H1 (cell line): ENCODE results near the gene HHAT. TPM values are rescaled to one million over a fixed set of nuclear protein-coding genes. Genes with fewer than 3 reads are reported as not detected.

ENCODE experiments used
- CTCF ChIA-PET: fragments of 300-600 bp; sonication (Branson Sonifier 250); formaldehyde crosslinking; loops from one replicate; lab custom pipeline; 2021; ENCODE audit not compliant: partially characterized antibody; lab: Charles Lee
- POLR2A ChIA-PET: fragments of 300-600 bp; sonication (Branson Sonifier 250); formaldehyde crosslinking; loops from one replicate; lab custom pipeline; 2021; ENCODE audit warnings: inconsistent platforms; ENCODE audit not compliant: partially characterized antibody; lab: Charles Lee
- DNase-seq, 2 experiments: peaks; one replicate each; pipeline versions ENCODE4 v3.0.0 to v3.0.0-alpha.2; 2010 to 2022; ENCODE audit warnings: low spot score in 2 of 2, low read depth in 1 of 2, mixed read lengths in 1 of 2
- FAIRE-seq: peaks from 2 replicates; lab custom pipeline; 2011; peaks lifted over from hg19 to GRCh38; lab: Jason Lieb, UNC
- H2AFZ ChIP-seq: 2 replicates; pipeline ENCODE4 v1.8.1; 2012; ENCODE audit warnings: low read length, inconsistent platforms
- H2AK5ac ChIP-seq: 2 replicates; pipeline ENCODE4 v1.6.1; 2013; ENCODE audit warnings: low read depth, low read length
- H2BK120ac ChIP-seq: replicated peaks from 2 replicates; pipeline ENCODE3; 2013; ENCODE audit warnings: low read depth, low read length, inconsistent platforms
- H2BK12ac ChIP-seq: 2 replicates; pipeline ENCODE4 v1.6.1; 2013; ENCODE audit warnings: low read depth, low read length
- H2BK15ac ChIP-seq: 2 replicates; pipeline ENCODE4 v1.6.1; 2013; ENCODE audit warnings: low read length
- H2BK20ac ChIP-seq: 2 replicates; pipeline ENCODE4 v1.6.1; 2013; ENCODE audit warnings: low read length
- H2BK5ac ChIP-seq: 2 replicates; pipeline ENCODE4 v1.6.1; 2013; ENCODE audit warnings: low read depth, low read length
- H3K14ac ChIP-seq: 2 replicates; pipeline ENCODE4 v1.6.1; 2013; ENCODE audit warnings: inconsistent platforms; ENCODE audit not compliant: insufficient read length
- H3K18ac ChIP-seq: 2 replicates; pipeline ENCODE4 v1.6.1; 2013; ENCODE audit warnings: low read length; ENCODE audit errors: extremely low read depth
- H3K23ac ChIP-seq: 2 replicates; pipeline ENCODE4 v1.6.1; 2013; ENCODE audit warnings: inconsistent platforms; ENCODE audit not compliant: insufficient read length
- H3K23me2 ChIP-seq: 2 replicates; pipeline ENCODE4 v1.6.1; 2013; ENCODE audit warnings: low read depth, low read length
- H3K27ac ChIP-seq: 2 replicates; pipeline ENCODE4 v1.6.1; 2011; ENCODE audit warnings: low read depth, low read length, inconsistent platforms
- H3K27me3 ChIP-seq, 4 experiments: replicated peaks in 1 of 4; 1 replicate in 1 of 4; 2 replicates in 3 of 4; pipeline versions ENCODE4 v1.6.1 to v1.8.1; 2011 to 2013; ENCODE audit warnings: low read length in 3 of 4, mild to moderate bottlenecking in 3 of 4, inconsistent platforms in 2 of 4, mixed read lengths in 2 of 4, moderate library complexity in 1 of 4; ENCODE audit not compliant: control insufficient read depth in 3 of 4, insufficient read depth in 3 of 4; ENCODE audit errors: extremely low read depth in 1 of 4
- H3K36me3 ChIP-seq, 4 experiments: 2 replicates each; pipeline versions ENCODE4 v1.6.1 to v1.8.1; 2011 to 2013; ENCODE audit warnings: mild to moderate bottlenecking in 4 of 4, low read length in 3 of 4, moderate library complexity in 2 of 4, control low read depth in 1 of 4, inconsistent platforms in 1 of 4; ENCODE audit not compliant: insufficient read depth in 4 of 4, control insufficient read depth in 2 of 4
- H3K4ac ChIP-seq: replicated peaks from 2 replicates; pipeline ENCODE3; 2013; ENCODE audit warnings: low read length, low read depth, mixed read lengths, inconsistent platforms; ENCODE audit not compliant: insufficient read length
- H3K4me1 ChIP-seq, 4 experiments: replicated peaks in 1 of 4; 1 replicate in 1 of 4; 2 replicates in 3 of 4; pipeline versions ENCODE4 v1.6.1 to v1.8.1; 2011 to 2013; ENCODE audit warnings: low read length in 3 of 4, inconsistent platforms in 2 of 4, mixed read lengths in 1 of 4; ENCODE audit not compliant: insufficient read depth in 4 of 4, control insufficient read depth in 3 of 4
- H3K4me2 ChIP-seq, 2 experiments: 2 replicates each; pipeline versions ENCODE4 v1.6.1 to v1.8.1; 2011 to 2013; ENCODE audit warnings: low read depth in 2 of 2, low read length in 2 of 2, control low read depth in 1 of 2, inconsistent platforms in 1 of 2, mild to moderate bottlenecking in 1 of 2; ENCODE audit not compliant: insufficient read depth in 1 of 2
- H3K4me3 ChIP-seq, 4 experiments: fragments of 200-600, 300-600 bp in 1 of 4; sonication (generic), shearing (Covaris generic), sonication (Bioruptor Twin) in 1 of 4; 2 replicates each; pipeline versions ENCODE4 v1.5.1 to v1.8.1; 2011 to 2016; ENCODE audit warnings: low read length in 4 of 4, low read depth in 3 of 4, control low read depth in 2 of 4, inconsistent platforms in 2 of 4, mild to moderate bottlenecking in 2 of 4, mixed read lengths in 1 of 4, moderate library complexity in 1 of 4; ENCODE audit not compliant: insufficient read depth in 2 of 4; ENCODE audit errors: extremely low read depth in 1 of 4
- H3K56ac ChIP-seq: replicated peaks from 2 replicates; pipeline ENCODE3; 2013; ENCODE audit warnings: low read depth, mild to moderate bottlenecking, mixed read lengths, low read length, inconsistent platforms; ENCODE audit not compliant: insufficient read length
- H3K79me1 ChIP-seq: 2 replicates; pipeline ENCODE4 v1.6.1; 2013; ENCODE audit warnings: low read depth, low read length, control low read depth
- H3K79me2 ChIP-seq, 2 experiments: 2 replicates each; pipeline versions ENCODE4 v1.6.1 to v1.8.1; 2012 to 2013; ENCODE audit warnings: low read length in 2 of 2, mild to moderate bottlenecking in 2 of 2, inconsistent platforms in 1 of 2; ENCODE audit not compliant: insufficient read depth in 2 of 2, control insufficient read depth in 1 of 2
- H3K9ac ChIP-seq, 4 experiments: replicated peaks in 1 of 4; 1 replicate in 1 of 4; 2 replicates in 3 of 4; pipeline versions ENCODE4 v1.6.1 to v1.8.1; 2011 to 2013; ENCODE audit warnings: low read depth in 3 of 4, low read length in 3 of 4, control low read depth in 2 of 4, mild to moderate bottlenecking in 2 of 4, moderate library complexity in 2 of 4, inconsistent platforms in 1 of 4; ENCODE audit errors: extremely low read depth in 1 of 4
- H3K9me3 ChIP-seq, 2 experiments: 2 replicates each; pipeline versions ENCODE4 v1.6.1 to v1.8.1; 2012 to 2013; ENCODE audit warnings: mild to moderate bottlenecking in 2 of 2, moderate library complexity in 2 of 2, control low read depth in 1 of 2, inconsistent platforms in 1 of 2, low read depth in 1 of 2, low read length in 1 of 2, mixed read lengths in 1 of 2; ENCODE audit not compliant: insufficient read depth in 2 of 2
- H4K20me1 ChIP-seq, 2 experiments: replicated peaks in 1 of 2; 2 replicates each; pipeline versions ENCODE3 to v1.8.1; 2011 to 2013; ENCODE audit warnings: inconsistent platforms in 2 of 2, low read length in 2 of 2, mild to moderate bottlenecking in 1 of 2; ENCODE audit not compliant: insufficient read depth in 2 of 2, control insufficient read depth in 1 of 2
- H4K5ac ChIP-seq: 2 replicates; pipeline ENCODE4 v1.6.1; 2013; ENCODE audit warnings: low read length, low read depth, mixed read lengths, inconsistent platforms; ENCODE audit not compliant: insufficient read length
- H4K8ac ChIP-seq: 2 replicates; pipeline ENCODE4 v1.8.0; 2013; ENCODE audit warnings: mild to moderate bottlenecking, moderate library complexity, low read length, inconsistent platforms; ENCODE audit not compliant: insufficient read depth; ENCODE audit errors: extremely low read depth
- H4K91ac ChIP-seq: replicated peaks from 2 replicates; pipeline ENCODE3; 2013; ENCODE audit warnings: low read length, mixed read lengths, inconsistent platforms; ENCODE audit not compliant: insufficient read length
- BACH1 ChIP-seq: IDR thresholded peaks from 2 replicates; pipeline ENCODE4 v1.6.1; 2012; ENCODE audit warnings: low read length, improper control_type of control experiment
- CBX5 ChIP-seq: fragments of 300-800, 300-1000 bp; sonication (generic); IDR thresholded peaks from 2 replicates; pipeline ENCODE4 v1.7.1; 2016; ENCODE audit warnings: antibody characterized with exemption, low read length, low read depth
- CHD1 ChIP-seq: IDR thresholded peaks from 2 replicates; pipeline ENCODE4 v1.6.1; 2012; ENCODE audit warnings: low read depth, low read length, improper control_type of control experiment
- KDM4A ChIP-seq: IDR thresholded peaks from one replicate; pipeline ENCODE4 v1.7.1; 2012; ENCODE audit warnings: low read depth, mild to moderate bottlenecking, moderate library complexity, low read length, inconsistent platforms; ENCODE audit not compliant: severe bottlenecking
- POLR2A ChIP-seq, 2 experiments: IDR thresholded peaks; 1 replicate in 1 of 2; 2 replicates in 1 of 2; pipeline ENCODE4 v1.6.1; 2011; ENCODE audit warnings: low read depth in 2 of 2, low read length in 2 of 2, mild to moderate bottlenecking in 2 of 2; ENCODE audit errors: control extremely low read depth in 1 of 2
- POLR2AphosphoS5 ChIP-seq: IDR thresholded peaks from 2 replicates; pipeline ENCODE4 v1.6.1; 2011; ENCODE audit warnings: low read depth, low read length
- RFX5 ChIP-seq: IDR thresholded peaks from 2 replicates; pipeline ENCODE4 v1.6.1; 2011; ENCODE audit warnings: low read depth, low read length, improper control_type of control experiment, borderline replicate concordance
- SAP30 ChIP-seq: fragments of 300-600 bp; sonication (generic); IDR thresholded peaks from 2 replicates; pipeline ENCODE4 v1.7.1; 2012; ENCODE audit warnings: low read length, moderate library complexity, mild to moderate bottlenecking, inconsistent platforms; ENCODE audit not compliant: insufficient read depth, insufficient replicate concordance
- TEAD4 ChIP-seq: IDR thresholded peaks from 2 replicates; pipeline ENCODE4 v1.6.1; 2012; ENCODE audit warnings: low read depth, low read length, inconsistent platforms, mixed read lengths
- WGBS, 2 experiments: shearing (Covaris generic) in 1 of 2; methylation state at CpG; one replicate each; pipeline versions ENCODE4 v1.1.6 to v1.1.7; 2013 to 2015; ENCODE audit warnings: low lambda C conversion rate in 2 of 2, mixed read lengths in 2 of 2, inconsistent platforms in 1 of 2, low coverage in 1 of 2, missing lambda C conversion rate in 1 of 2; ENCODE audit not compliant: insufficient replicate concordance in 2 of 2, insufficient coverage in 1 of 2, insufficient read length in 1 of 2; ENCODE audit errors: extremely low coverage in 1 of 2, missing lambda C conversion rate in 1 of 2; 5-methylcytosine and 5-hydroxymethylcytosine counted together
- polyA plus RNA-seq, 7 experiments: library from polyadenylated mRNA; depleted of rRNA in 3 of 7; stranded (reverse) in 5 of 7; unstranded in 2 of 7; fragments of >200 nt in 5 of 7; fragments of 200-250 nt in 2 of 7; gene quantifications; 1 replicate in 5 of 7; 2 replicates in 1 of 7; 4 replicates in 1 of 7; pipeline versions ENCODE4 v1.2.1 to v1.2.3, GENCODE V29; 2011 to 2013; ENCODE audit warnings: missing spikeins in 2 of 7, mixed read lengths in 2 of 7
- total RNA-seq: library from RNA; stranded (reverse); fragmentation: NEBNext Ultra II Directional; extraction: Animal tissue kit (Norgen Biotek cat#: 25700); gene quantifications from 2 replicates; pipeline ENCODE4 v1.2.1, GENCODE V29; 2021
- TF ChIP-seq, protein P1 (sequence below): IDR thresholded peaks from 2 replicates; pipeline ENCODE4 v1.6.1; 2012; ENCODE audit warnings: low read length, inconsistent platforms

Gene HHAT
- total and polyA plus RNA-seq, 2 of the 8 experiments (the other 6 are each of a cell fraction or from before 2014, with no cell fraction given) = 0.15 to 0.51 TPM

DNA sequence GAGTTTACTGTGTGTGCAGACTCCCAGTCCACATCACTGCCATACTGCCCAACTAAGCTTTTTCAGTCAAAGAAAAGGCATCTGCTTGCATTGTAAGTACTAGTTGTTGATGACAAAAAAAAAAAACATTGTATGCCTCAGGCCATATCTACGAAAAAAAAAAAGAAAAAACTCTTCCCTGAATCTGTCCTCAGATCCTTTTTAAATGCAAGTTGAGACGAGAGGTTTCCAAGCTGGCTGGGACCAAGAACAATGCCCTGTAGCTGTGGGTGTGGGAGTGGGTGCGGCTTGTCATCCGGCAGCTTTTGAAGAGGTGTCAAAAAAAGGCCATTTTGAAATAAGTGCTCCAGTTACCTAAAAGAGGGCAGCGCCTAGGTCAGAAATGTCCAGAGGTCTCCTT lies 29.2 kb upstream of the HHAT start:
- no peaks in the 10 kb centered on the region for H3K79me2 ChIP-seq
- DNase-seq (no peak), FAIRE-seq (no peak)
- no peak overlapping the region for H4K5ac ChIP-seq
- H4K8ac ChIP-seq = no peak overlapping the region
- no peaks in the 10 kb centered on the region for H3K79me1 ChIP-seq
- H3K18ac ChIP-seq = no peak overlapping the region
- no peak overlapping the region for H2AFZ ChIP-seq
- no peak overlapping the region for H2BK120ac ChIP-seq
- ChIA-PET POLR2A (interaction anchor here (3.9 kb wide), 1 partner anchor 75 kb away, joined by 14 read pairs; no protein-coding TSS in a partner anchor), CTCF (interaction anchor here (0.6 to 4.7 kb wide), 8 partner anchors 12 to 551 kb away, joined by 3 to 43 read pairs (median 4); no protein-coding TSS in a partner anchor)
- no peaks in the 10 kb centered on the region for H3K9me3 ChIP-seq
- no peak overlapping the region for H3K14ac ChIP-seq
- no peak overlapping the region for H2BK5ac ChIP-seq
- H3K9ac ChIP-seq = no peak overlapping the region
- H4K91ac ChIP-seq = no peak overlapping the region
- H2AK5ac ChIP-seq = no peak overlapping the region
- no peaks in the 10 kb centered on the region for H4K20me1 ChIP-seq
- no peak overlapping the region for H3K4ac ChIP-seq
- H2BK20ac ChIP-seq = no peak overlapping the region
- no peaks in the 10 kb centered on the region for H3K23me2 ChIP-seq
- no peak overlapping the region for H2BK12ac ChIP-seq
- peaks cover 0 to 7% (median 3%) of the 10 kb centered on the region in 4 experiments; a peak in 3 of 7 replicates for H3K4me1 ChIP-seq
- no peak for TF ChIP-seq BACH1
- TF ChIP-seq POLR2A (IDR thresholded peaks at IDR 0.05; ENCODE audit: control extremely low read depth in 1 of 2, low read depth in 2 of 2, low read length in 2 of 2) = no peak
- TF ChIP-seq TEAD4 = no peak
- TF ChIP-seq RFX5 = no peak
- no peak for TF ChIP-seq SAP30
- TF ChIP-seq KDM4A = no peak
- TF ChIP-seq CBX5 = no peak
- no peak for TF ChIP-seq CHD1
- no peak for TF ChIP-seq POLR2AphosphoS5
- TF ChIP-seq, protein P1, sequence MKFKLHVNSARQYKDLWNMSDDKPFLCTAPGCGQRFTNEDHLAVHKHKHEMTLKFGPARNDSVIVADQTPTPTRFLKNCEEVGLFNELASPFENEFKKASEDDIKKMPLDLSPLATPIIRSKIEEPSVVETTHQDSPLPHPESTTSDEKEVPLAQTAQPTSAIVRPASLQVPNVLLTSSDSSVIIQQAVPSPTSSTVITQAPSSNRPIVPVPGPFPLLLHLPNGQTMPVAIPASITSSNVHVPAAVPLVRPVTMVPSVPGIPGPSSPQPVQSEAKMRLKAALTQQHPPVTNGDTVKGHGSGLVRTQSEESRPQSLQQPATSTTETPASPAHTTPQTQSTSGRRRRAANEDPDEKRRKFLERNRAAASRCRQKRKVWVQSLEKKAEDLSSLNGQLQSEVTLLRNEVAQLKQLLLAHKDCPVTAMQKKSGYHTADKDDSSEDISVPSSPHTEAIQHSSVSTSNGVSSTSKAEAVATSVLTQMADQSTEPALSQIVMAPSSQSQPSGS = no peak
- H3K36me3 ChIP-seq = no peaks in the 10 kb centered on the region
- H2BK15ac ChIP-seq = no peak overlapping the region
- H3K4me2 ChIP-seq = peak overlapping the region in 1 of 2 experiments; percentile 38; a peak in 1 of 4 replicates
- no peaks in the 10 kb centered on the region for H3K27me3 ChIP-seq
- no peak overlapping the region for H3K56ac ChIP-seq
- no peak overlapping the region for H3K4me3 ChIP-seq
- WGBS, 2 experiments = 76% methylated on average over 5 of the region's 5 CpGs; no CpG with 5 or more reads in 1 of the 2 experiments
- H3K27ac ChIP-seq = no peak overlapping the region
- no peak overlapping the region for H3K23ac ChIP-seq
